Smooth muscle cell (in vitro differentiated cells): ENCODE measurements around the gene SH3TC1. TPM values are rescaled to one million over a fixed set of nuclear protein-coding genes. Genes with fewer than 3 reads are reported as not detected.

Experiments used
- DNase-seq: peaks from one replicate; lab custom pipeline; 2025; ENCODE audit not compliant: unreplicated experiment; lab: John Stamatoyannopoulos, UW
- H2AFZ ChIP-seq: fragments of 200-600 bp; sonication (generic); 2 replicates; pipeline ENCODE4 v1.6.0; 2016; ENCODE audit warnings: antibody characterized with exemption, low read depth, mild to moderate bottlenecking
- H3F3A ChIP-seq: fragments of 200-600 bp; sonication (generic); 2 replicates; pipeline ENCODE4 v1.6.0; 2017; ENCODE audit warnings: antibody characterized with exemption, low read depth
- H3K27ac ChIP-seq: fragments of 200-600 bp; sonication (generic); 2 replicates; pipeline ENCODE4 v1.5.1; 2016; ENCODE audit warnings: low read depth, mild to moderate bottlenecking
- H3K27me3 ChIP-seq: fragments of 200-600 bp; sonication (generic); 2 replicates; pipeline ENCODE4 v1.6.1; 2016; ENCODE audit warnings: low read depth, mild to moderate bottlenecking
- H3K36me3 ChIP-seq: fragments of 200-600 bp; sonication (generic); 2 replicates; pipeline ENCODE4 v1.5.1; 2016; ENCODE audit warnings: low read depth
- H3K4me1 ChIP-seq: fragments of 200-600 bp; sonication (generic); 2 replicates; pipeline ENCODE4 v1.5.1; 2016; ENCODE audit warnings: low read depth
- H3K4me2 ChIP-seq: fragments of 200-600 bp; sonication (generic); 2 replicates; pipeline ENCODE4 v1.6.0; 2016; ENCODE audit warnings: mild to moderate bottlenecking
- H3K4me3 ChIP-seq: fragments of 200-600 bp; sonication (generic); 2 replicates; pipeline ENCODE4 v1.5.1; 2016; ENCODE audit warnings: mild to moderate bottlenecking
- H3K79me2 ChIP-seq: fragments of 200-600 bp; sonication (generic); 2 replicates; pipeline ENCODE4 v1.6.0; 2016; ENCODE audit warnings: low read depth, mild to moderate bottlenecking
- H3K9ac ChIP-seq: fragments of 200-600 bp; sonication (generic); 2 replicates; pipeline ENCODE4 v1.6.0; 2016; ENCODE audit warnings: low read depth
- H3K9me3 ChIP-seq: fragments of 200-600 bp; sonication (generic); replicated peaks from 2 replicates; pipeline ENCODE4 v1.5.1; 2016; ENCODE audit warnings: low read depth
- H4K20me1 ChIP-seq: fragments of 200-600 bp; sonication (generic); 2 replicates; pipeline ENCODE4 v1.6.0; 2016; ENCODE audit warnings: low read depth
- WGBS: methylation state at CpG from one replicate; pipeline ENCODE4 v1.1.7; 2016; ENCODE audit warnings: low lambda C conversion rate; 5-methylcytosine and 5-hydroxymethylcytosine counted together
- polyA plus RNA-seq: library from polyadenylated mRNA; unstranded; fragments of >200 nt; fragmentation: Nextera tagmentation; extraction: Ambion mirVana; gene quantifications from 2 replicates; pipeline ENCODE4 v1.2.1, GENCODE V29; 2016
- total RNA-seq: library from RNA; depleted of rRNA; stranded (reverse); fragments of >200 nt; gene quantifications from 2 replicates; pipeline ENCODE4 v1.2.3, GENCODE V29; 2014
- TF ChIP-seq, protein P1 (sequence below): fragments of 200-600 bp; sonication (generic); IDR thresholded peaks from 2 replicates; pipeline ENCODE4 v1.5.1; 2017; ENCODE audit warnings: borderline replicate concordance, mild to moderate bottlenecking, antibody characterized with exemption; ENCODE audit not compliant: insufficient read depth, poor library complexity, severe bottlenecking

Gene SH3TC1
- total and polyA plus RNA-seq, 2 experiments from 2014 or later, result 7.8 to 17.7 TPM

DNA sequence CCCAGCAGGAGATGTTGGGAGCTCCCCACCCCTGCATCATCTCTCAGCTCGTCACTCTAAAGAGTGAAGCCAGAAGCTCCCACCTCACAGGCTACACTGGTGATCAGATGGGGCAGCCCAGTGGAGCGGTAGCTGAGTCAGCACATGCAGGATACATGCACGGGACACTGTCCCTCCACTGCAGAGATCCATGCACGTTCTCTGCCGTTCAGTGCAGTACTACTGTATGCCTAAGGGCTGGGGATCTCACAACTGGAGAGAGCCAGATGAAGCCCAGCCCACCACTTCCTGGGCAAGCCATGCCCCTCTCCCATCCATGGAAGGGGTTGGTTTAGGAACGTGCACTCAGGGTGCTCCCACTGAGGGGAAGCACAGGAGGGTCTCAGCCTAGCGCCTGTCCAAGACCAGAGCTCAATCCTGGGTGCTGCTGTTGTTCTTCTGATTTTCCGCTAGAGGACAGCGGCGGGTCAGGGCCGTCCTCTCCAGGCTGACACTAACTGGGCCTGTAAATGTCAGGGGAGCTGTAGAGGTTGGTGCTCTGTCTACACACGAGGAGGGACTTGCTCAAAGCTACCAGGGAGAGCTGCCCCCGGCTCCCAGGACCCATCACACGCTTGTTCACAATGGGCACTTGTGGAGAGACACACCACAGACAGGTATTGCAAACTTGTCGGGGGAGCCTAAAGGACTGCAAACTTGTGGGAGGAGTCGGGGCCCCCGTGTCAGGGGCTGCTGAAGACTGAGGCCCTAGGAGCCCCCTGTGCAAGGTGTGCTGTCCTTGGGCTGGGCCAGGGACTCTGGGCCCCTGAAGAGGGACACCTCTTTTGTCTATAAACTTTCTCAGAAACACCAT, 22.3 kb upstream of the SH3TC1 start:
- H3K4me1 ChIP-seq, result no peaks in the 10 kb centered on the region
- H3K36me3 ChIP-seq, result no peaks in the 10 kb centered on the region
- WGBS, result 37% methylated on average over 17 of the region's 17 CpGs
- H3K4me3 ChIP-seq, result no peak overlapping the region
- no peak overlapping the region for H3K27ac ChIP-seq
- H3K27me3 ChIP-seq, result no peaks in the 10 kb centered on the region
- H3K79me2 ChIP-seq, result no peaks in the 10 kb centered on the region
- TF ChIP-seq, protein P1, sequence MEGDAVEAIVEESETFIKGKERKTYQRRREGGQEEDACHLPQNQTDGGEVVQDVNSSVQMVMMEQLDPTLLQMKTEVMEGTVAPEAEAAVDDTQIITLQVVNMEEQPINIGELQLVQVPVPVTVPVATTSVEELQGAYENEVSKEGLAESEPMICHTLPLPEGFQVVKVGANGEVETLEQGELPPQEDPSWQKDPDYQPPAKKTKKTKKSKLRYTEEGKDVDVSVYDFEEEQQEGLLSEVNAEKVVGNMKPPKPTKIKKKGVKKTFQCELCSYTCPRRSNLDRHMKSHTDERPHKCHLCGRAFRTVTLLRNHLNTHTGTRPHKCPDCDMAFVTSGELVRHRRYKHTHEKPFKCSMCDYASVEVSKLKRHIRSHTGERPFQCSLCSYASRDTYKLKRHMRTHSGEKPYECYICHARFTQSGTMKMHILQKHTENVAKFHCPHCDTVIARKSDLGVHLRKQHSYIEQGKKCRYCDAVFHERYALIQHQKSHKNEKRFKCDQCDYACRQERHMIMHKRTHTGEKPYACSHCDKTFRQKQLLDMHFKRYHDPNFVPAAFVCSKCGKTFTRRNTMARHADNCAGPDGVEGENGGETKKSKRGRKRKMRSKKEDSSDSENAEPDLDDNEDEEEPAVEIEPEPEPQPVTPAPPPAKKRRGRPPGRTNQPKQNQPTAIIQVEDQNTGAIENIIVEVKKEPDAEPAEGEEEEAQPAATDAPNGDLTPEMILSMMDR, result peak; percentile 59
- H3K4me2 ChIP-seq, result no peak overlapping the region
- H3K9ac ChIP-seq, result no peak overlapping the region
- no peaks in the 10 kb centered on the region for H4K20me1 ChIP-seq
- no peak overlapping the region for H2AFZ ChIP-seq
- no peaks in the 10 kb centered on the region for H3F3A ChIP-seq
- H3K9me3 ChIP-seq, result no peaks in the 10 kb centered on the region
- DNase-seq, result no peak

DNA sequence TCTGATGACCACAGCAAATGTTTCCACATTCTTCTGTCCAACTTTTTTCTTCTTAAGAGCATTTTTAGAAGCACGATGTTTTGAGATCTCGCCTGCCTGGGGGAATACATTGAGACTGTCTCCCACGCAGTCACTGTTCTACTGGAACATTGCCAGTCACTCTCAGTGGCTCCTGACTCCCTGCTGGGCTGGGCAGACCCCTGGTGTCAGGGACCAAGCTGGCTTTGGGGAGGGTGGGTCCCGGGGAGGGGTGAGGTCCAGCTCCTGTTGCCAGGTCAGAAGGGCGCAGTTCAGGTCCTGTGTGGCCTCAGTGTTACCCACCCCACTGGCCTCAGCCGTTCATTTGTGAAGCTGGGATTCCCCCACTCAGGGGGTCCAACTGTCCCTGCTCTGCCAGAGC, 21.5 kb upstream of the SH3TC1 start:
- no peak for DNase-seq
- Histone ChIP-seq H3K9ac (no peak overlapping the region), H3K27me3 (no peaks in the 10 kb centered on the region), H3K27ac (no peak overlapping the region), H3K79me2 (no peaks in the 10 kb centered on the region), H4K20me1 (no peaks in the 10 kb centered on the region), H2AFZ (no peak overlapping the region), H3K4me2 (no peak overlapping the region), H3F3A (no peaks in the 10 kb centered on the region), H3K36me3 (no peaks in the 10 kb centered on the region), H3K4me1 (no peaks in the 10 kb centered on the region), H3K4me3 (no peak overlapping the region), H3K9me3 (no peaks in the 10 kb centered on the region)
- 79% methylated on average over 6 of the region's 6 CpGs for WGBS
- TF ChIP-seq, protein P1, result no peak

- no peak overlapping the region for H3K4me2 ChIP-seq
- DNase-seq, result no peak
Observed at GRCh38 chr4:8177956-8178355, 21.1 kb upstream of the SH3TC1 start.

More at GRCh38 chr4:8177956-8178355, 21.1 kb upstream of the SH3TC1 start:
- TF ChIP-seq, protein P1, result no peak
- no peak overlapping the region for H3K4me3 ChIP-seq
- no peaks in the 10 kb centered on the region for H3K9me3 ChIP-seq
- 93% methylated on average over 11 of the region's 11 CpGs for WGBS
- no peak overlapping the region for H3K9ac ChIP-seq
- H3K79me2 ChIP-seq, result no peaks in the 10 kb centered on the region
- no peaks in the 10 kb centered on the region for H4K20me1 ChIP-seq
- no peak overlapping the region for H3K27ac ChIP-seq
- no peaks in the 10 kb centered on the region for H3K27me3 ChIP-seq
- H3K4me1 ChIP-seq, result no peaks in the 10 kb centered on the region
- no peaks in the 10 kb centered on the region for H3F3A ChIP-seq
- no peak overlapping the region for H2AFZ ChIP-seq
- no peaks in the 10 kb centered on the region for H3K36me3 ChIP-seq
